Measurements from ENCODE around the gene PLPPR5. TPM values are rescaled to one million over a fixed set of nuclear protein-coding genes. Genes with fewer than 3 reads are reported as not detected.

The PLPPR5 gene
- total RNA-seq, 4 donors from 2014 or later, result 0.17 TPM; not detected in 2

DNA sequence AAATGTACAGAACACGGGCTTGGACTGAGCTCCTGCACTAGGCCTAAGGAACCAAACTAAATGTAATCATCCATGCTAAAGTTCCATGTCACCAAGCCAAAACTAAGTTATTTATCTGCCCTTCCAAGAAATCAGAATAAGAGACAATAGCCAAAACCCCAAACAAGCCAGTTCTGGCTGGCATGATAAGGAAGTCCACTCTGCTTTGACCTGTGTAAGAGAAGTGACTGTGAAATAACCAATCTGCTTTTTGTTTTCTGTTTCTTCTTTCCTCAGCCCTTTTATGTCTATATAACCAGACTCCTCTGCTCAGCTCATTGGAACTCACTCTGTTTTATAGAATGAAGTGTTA lies 15.1 kb downstream of the PLPPR5 start:
- Histone ChIP-seq H3K27ac (replicated peaks in 1 of 4) (no peak overlapping the region), H3K4me3 (no peak overlapping the region), H3K36me3 (no peaks in the 10 kb centered on the region), H3K27me3 (no peaks in the 10 kb centered on the region), H3K4me1 (no peaks in the 10 kb centered on the region), H3K9me3 (no peaks in the 10 kb centered on the region)
- 48% methylated on average over 1 of the region's 1 CpG for WGBS
- TF ChIP-seq POLR2A (IDR thresholded peaks at IDR 0.05; ENCODE audit: low read depth) (no peak), POLR2AphosphoS5 (IDR thresholded peaks at IDR 0.05) (no peak), EP300 (IDR thresholded peaks at IDR 0.05) (no peak)
- TF ChIP-seq, protein P1, sequence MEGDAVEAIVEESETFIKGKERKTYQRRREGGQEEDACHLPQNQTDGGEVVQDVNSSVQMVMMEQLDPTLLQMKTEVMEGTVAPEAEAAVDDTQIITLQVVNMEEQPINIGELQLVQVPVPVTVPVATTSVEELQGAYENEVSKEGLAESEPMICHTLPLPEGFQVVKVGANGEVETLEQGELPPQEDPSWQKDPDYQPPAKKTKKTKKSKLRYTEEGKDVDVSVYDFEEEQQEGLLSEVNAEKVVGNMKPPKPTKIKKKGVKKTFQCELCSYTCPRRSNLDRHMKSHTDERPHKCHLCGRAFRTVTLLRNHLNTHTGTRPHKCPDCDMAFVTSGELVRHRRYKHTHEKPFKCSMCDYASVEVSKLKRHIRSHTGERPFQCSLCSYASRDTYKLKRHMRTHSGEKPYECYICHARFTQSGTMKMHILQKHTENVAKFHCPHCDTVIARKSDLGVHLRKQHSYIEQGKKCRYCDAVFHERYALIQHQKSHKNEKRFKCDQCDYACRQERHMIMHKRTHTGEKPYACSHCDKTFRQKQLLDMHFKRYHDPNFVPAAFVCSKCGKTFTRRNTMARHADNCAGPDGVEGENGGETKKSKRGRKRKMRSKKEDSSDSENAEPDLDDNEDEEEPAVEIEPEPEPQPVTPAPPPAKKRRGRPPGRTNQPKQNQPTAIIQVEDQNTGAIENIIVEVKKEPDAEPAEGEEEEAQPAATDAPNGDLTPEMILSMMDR (IDR thresholded peaks at IDR 0.05), result no peak
- intact Hi-C loops (cut with DNase I), result no loop called here
- DNase-seq (ENCODE audit: extremely low spot score), result no peak

DNA sequence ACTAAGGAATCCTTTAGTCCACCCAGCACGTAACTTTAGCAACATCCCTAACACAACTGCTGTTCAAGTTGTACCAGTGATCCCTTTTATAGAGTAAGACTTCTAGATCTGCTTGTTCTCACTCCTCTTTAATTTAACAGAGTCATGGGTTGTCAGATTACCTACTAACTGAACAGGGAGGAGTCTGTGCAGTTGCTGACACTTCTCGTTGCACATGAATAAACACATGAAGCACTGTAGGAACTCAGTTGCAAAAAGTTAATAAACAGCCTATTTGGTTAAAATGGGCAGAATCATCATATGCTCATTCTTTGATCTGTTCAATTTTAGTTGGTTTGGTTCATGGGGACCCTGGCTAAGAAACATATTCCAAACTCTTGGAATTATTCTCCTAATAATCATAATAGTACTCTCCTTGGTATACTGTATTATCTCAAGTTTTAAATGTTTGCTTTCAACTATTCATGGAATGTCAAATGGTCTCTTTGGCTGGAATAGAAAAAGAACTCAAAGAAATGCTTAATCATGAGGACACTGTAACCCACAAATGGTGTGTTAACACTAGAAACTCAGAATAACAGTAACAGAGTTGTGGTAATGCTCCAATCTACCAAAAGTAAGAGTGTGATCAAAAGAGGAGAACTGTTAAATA lies 15.6 kb downstream of the PLPPR5 start:
- peaks cover 0 to under 1% (median 0%) of the 10 kb centered on the region in 4 donors for H3K9me3 ChIP-seq
- no peak overlapping the region for H3K4me3 ChIP-seq
- no peaks in the 10 kb centered on the region for H3K4me1 ChIP-seq
- no peaks in the 10 kb centered on the region for H3K27me3 ChIP-seq
- H3K27ac ChIP-seq (replicated peaks in 1 of 4), result no peak overlapping the region
- intact Hi-C loops (cut with DNase I), result no loop called here
- no peak for DNase-seq (ENCODE audit: extremely low spot score)
- H3K36me3 ChIP-seq, result no peaks in the 10 kb centered on the region
- TF ChIP-seq, protein P1 (IDR thresholded peaks at IDR 0.05), result no peak
- TF ChIP-seq EP300 (IDR thresholded peaks at IDR 0.05) (no peak), POLR2AphosphoS5 (IDR thresholded peaks at IDR 0.05) (no peak), POLR2A (IDR thresholded peaks at IDR 0.05; ENCODE audit: low read depth) (no peak)
- 74% methylated on average over 2 of the region's 2 CpGs for WGBS

DNA sequence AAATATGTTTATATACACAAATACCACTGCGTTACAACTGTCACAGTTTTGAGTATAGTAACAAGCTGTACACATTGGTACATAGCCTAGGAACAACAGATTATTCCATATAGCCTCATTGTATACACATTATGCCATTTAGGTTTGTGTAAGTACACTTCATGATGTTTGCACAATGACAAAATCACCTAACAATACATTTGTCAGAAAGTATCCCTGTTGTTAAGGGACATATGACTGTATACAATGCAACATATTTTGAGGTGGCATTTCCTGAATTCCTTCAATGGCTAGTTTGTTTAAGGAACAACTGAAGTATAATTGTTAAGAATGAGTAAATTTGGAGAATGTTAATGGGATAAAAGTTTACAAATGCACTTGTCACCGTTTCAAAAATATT lies 19.0 kb downstream of the PLPPR5 start:
- no peak overlapping the region for H3K27ac ChIP-seq (replicated peaks in 1 of 4)
- H3K27me3 ChIP-seq, result no peaks in the 10 kb centered on the region
- H3K36me3 ChIP-seq, result no peaks in the 10 kb centered on the region
- no peaks in the 10 kb centered on the region for H3K4me1 ChIP-seq
- no peak for DNase-seq (ENCODE audit: extremely low spot score)
- TF ChIP-seq POLR2AphosphoS5 (IDR thresholded peaks at IDR 0.05) (no peak), EP300 (IDR thresholded peaks at IDR 0.05) (no peak), POLR2A (IDR thresholded peaks at IDR 0.05; ENCODE audit: low read depth) (no peak)
- TF ChIP-seq, protein P1 (IDR thresholded peaks at IDR 0.05), result no peak
- intact Hi-C loops (cut with DNase I), result no loop called here
- WGBS, result 79% methylated on average over 2 of the region's 2 CpGs
- H3K4me3 ChIP-seq, result no peak overlapping the region
- H3K9me3 ChIP-seq, result peaks cover 0 to 3% (median 0%) of the 10 kb centered on the region in 4 donors

DNA sequence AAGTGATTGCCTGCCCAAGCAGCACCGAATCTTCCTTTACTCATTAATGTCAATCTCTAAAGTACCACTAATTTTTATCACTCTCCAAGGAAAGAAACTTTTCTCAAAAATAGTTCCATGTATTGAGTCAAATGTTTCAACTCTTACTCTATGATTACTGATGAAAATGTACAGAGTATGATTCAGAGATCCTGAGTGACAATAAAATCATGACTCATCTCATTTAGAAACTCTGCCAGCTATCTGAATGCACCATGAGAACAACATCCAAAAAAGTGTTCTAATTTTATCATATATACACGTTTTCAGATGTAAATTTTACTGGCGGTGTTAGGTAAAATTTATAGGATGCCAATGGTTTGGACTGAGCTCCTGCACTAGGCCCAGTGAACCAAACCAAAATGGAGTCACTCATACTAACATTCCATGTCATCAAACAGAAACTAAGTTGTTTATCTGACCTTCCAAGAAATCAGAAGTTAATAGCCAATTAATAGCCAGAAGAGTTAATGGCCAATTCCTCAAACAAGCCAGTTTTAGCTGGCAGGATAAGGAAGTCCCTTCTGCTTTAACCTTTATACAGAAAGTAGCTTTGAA lies 22.6 kb downstream of the PLPPR5 start:
- intact Hi-C loops (cut with DNase I), result no loop called here
- WGBS, result 78% methylated on average over 3 of the region's 3 CpGs

More for the DNA sequence above, 22.6 kb downstream of the PLPPR5 start:
- TF ChIP-seq, protein P1 (IDR thresholded peaks at IDR 0.05), result no peak
- no peak for TF ChIP-seq POLR2A (IDR thresholded peaks at IDR 0.05; ENCODE audit: low read depth)
- TF ChIP-seq EP300 (IDR thresholded peaks at IDR 0.05), result no peak
- TF ChIP-seq POLR2AphosphoS5 (IDR thresholded peaks at IDR 0.05), result no peak
- Histone ChIP-seq H3K36me3 (no peaks in the 10 kb centered on the region), H3K4me3 (no peak overlapping the region), H3K27ac (replicated peaks in 1 of 4) (no peak overlapping the region), H3K4me1 (no peaks in the 10 kb centered on the region), H3K27me3 (no peaks in the 10 kb centered on the region), H3K9me3 (peaks cover 0 to 3% (median 0%) of the 10 kb centered on the region in 4 donors)
- DNase-seq (ENCODE audit: extremely low spot score), result no peak
